Measurements from ENCODE around the gene NUTM2F.
"Not testable (repeated sequence)": the region's sequence is repeated elsewhere in the genome, so short reads cannot be mapped to it uniquely, and the experiment has no call there.

NUTM2F gene, protein sequence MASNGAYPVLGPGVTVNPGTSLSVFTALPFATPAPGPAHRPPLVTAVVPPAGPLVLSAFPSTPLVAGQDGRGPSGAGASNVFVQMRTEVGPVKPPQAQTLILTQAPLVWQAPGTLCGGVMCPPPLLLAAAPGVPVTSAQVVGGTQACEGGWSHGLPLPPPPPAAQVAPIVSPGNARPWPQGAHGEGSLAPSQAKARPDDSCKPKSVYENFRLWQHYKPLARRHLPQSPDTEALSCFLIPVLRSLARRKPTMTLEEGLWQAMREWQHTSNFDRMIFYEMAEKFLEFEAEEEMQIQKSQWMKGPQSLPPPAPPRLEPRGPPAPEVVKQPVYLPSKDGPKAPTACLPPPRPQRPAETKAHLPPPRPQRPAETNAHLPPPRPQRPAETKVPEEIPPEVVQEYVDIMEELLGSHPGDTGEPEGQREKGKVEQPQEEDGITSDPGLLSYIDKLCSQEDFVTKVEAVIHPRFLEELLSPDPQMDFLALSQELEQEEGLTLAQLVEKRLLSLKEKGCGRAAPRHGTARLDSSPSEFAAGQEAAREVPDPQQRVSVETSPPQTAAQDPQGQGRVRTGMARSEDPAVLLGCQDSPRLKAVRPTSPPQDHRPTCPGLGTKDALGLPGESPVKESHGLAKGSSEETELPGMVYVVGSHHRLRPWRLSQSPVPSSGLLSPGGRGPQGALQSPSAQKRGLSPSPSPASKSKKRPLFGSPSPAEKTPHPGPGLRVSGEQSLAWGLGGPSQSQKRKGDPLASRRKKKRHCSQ

DNA sequence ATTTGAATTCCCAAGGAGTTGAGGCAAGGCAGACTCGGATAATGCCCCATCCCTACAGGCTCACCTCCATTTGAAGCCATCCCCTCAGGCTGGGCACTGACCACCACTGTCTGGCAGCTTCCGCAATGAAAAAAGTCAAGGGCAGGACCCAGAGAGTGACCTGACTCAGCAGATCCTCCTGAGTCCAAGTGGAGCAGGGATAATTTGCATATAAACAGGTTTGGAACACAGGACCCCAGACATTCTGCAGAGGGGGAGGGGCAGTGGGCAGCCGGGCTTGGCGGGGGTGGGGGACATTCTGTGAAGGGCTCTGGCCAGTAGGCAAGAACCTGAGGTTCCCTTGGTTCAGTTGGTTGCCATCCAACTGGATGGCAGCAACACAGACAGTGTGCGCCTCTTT lies at the start of gene NUTM2F:
NUTM2F (minus strand) TSS at position 101 of the 400 bp plus-strand sequence; CDS start at position 80, 21 bp downstream.
- DNase-seq (ENCODE audit: low spot score) = not testable (repeated sequence)

DNA sequence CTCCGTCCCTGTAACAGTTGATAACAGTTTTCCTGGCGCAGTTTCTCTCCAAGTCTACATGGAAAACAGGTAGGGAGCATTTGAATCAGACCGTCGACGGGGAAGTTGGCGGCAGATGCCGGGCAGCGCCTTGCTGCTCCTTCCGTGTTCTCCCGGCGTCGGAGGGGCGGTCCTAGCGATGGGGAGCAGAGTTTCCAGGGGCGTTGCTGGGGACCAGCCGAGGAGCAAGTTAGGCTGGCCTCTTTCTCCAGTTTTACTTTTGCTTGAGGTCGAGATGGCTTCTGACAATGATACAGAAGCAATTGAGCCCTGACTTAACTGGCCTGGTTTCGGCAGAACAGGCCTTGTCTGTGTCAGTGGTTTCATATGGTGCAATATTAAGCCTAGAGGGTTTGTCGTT lies 46.8 kb upstream of the NUTM2F start:
- not testable (repeated sequence) for DNase-seq (ENCODE audit: low spot score)

DNA sequence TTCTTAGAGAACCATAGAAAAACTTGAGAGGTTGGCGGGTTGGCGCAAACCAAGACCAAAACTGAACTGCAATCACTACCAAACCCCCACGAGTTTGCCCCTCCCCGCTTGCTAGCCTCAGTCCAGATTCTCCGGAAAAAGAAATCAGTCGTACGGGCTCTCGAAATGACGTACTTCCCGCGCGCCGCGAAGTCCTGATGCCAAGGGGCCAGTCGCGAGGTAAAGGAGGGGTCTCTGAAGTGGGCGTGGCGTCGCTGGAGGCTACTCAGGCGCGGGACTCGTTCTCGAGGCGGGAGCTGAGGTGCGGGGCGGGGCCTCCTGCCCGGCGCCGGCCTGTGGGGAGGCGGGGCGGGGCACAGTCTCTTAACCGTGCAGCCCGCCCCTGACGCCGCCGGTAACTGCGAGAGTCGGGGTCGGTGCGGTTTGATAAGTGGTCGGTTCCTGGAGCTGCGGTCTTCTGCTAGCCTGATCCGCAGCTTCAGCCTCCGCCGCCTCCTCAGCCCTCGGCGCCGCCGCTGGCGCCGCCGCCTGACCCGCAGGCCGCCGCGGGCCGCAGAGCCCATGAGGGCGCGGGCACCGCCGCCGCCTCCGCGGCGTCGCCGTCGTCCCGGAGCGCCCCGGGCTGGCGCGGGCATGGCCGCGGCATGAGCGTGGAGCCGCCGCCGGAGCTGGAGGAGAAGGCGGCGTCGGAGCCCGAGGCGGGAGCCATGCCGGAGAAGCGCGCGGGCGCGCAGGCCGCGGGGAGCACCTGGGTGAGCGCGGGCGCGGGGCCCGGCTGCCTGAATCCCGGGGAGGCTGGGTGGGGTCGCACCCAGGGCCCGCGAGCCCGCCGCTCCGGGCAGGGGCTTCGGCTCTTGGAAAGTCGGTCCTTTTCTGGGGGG lies 46.0 kb upstream of the NUTM2F start:
- peak; percentile 62 for DNase-seq (ENCODE audit: low spot score)

DNA sequence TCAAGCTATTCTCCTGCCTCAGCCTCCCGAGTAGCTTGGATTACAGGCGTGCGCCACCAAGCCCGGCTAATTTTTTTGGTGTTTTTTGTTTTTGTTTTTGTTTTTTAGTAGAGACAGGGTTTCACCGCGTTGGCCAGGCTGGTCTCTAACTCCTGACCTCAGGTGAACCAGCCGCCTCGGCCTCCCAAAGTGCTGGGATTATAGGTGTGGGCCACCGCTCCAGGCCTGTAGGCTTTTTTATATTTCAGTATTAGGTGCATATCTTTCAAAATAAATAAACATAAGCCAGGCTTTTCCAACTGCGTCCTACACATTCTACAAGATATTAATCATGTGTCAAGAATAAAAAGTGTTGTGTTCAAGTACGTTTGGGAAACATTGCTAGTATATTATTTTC lies 45.3 kb upstream of the NUTM2F start:
- not testable (repeated sequence) for DNase-seq (ENCODE audit: low spot score)

DNA sequence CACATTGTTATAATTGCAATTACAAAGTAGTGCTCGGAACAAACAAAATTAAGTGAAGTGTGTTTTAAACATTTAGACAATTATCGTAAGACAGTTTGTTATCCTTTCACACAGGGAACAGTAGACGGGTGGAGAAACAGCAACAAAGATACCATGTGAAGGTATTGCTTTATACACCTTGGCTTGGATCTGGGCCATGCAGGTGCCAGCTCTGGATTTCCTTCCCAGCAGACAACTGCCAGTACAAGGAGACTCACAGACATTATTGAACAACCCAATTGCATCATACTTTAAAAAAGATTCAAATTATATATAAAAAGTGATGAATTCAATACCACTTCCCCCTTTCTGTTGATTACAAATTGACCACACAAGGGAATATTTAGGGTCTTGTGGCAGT lies 41.8 kb upstream of the NUTM2F start:
- DNase-seq (ENCODE audit: low spot score) = not testable (repeated sequence)

DNA sequence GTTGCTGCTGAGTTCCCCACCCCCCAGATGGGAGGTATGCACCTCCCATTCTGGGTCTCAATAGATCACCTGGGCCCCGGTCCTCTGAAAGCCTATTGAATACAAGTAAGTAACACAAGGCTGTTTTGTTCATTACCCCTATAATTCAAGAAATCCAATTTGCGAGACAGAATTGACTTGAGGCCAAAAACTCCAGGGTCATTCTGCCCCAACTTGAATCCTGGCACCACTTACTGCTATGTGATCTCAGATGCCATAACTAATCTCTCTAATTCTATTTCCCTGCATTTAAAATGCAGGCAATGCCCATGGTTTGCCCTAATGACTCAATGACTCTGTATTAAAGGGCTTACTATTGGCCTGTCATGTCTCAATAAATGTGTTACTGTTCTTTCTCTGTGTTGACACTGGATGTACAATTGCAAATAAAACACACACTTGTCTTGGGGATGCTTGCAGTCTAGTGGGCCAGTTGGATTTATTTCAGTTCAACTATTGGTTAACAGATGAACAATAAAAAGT lies 35.7 kb upstream of the NUTM2F start:
- DNase-seq (ENCODE audit: low spot score) = not testable (repeated sequence)

DNA sequence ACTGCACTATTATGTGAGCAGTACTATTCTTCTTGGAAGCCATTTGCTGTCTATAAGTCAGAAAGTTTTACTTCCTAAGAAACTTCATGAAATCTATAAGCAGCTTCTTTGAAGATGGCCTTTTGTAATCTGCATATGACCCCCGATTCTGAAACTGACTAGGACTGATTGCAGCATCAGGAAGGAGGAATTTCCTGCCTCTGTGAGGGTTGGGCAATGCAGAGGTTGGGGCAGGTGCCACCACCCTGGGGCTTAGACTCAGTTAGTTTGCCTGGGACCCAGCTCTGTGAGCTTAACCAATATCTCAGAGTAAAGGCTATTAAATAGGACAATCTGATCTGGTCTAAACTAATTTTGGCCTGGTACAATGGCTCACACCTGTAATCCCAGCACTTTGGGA lies 28.7 kb upstream of the NUTM2F start:
- not testable (repeated sequence) for DNase-seq (ENCODE audit: low spot score)

DNA sequence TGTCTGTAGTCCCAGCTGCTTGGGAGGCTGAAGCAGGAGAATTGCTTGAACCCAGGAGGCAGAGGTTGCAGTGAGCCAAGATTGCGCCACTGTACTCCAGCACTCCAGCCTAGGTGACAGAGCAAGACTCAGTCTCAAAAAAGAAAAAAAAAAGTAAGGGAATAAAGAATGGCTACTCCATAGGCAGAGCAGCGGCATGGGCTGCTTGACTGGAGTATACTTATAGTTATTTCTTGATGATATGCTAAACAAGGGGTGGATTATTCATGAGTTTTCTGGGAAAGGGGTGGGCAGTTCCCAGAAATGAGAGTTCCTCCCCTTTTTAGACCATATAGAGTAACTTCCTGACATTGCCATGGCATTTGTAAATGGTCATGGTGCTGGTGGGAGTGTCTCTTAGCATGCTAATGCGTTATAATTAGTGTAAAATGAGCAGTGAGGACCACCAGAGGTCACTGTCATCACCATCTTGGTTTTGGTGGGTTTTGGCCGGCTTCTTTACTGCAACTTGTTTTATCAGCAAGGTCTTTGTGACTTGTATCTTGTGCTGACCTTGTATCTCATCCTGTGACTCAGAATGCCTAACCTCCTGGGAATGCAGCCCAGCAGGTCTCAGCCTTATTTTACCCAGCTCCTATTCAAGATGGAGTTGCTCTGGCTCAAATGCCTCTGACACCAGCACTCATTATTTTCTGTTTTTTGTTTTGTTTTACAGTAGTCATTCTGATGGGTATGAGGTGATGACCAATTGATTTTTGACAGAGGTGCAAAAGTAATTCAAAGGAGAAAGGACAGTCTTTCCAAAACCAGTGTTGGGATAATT lies 23.7 kb upstream of the NUTM2F start:
- DNase-seq (ENCODE audit: low spot score) = not testable (repeated sequence)

DNA sequence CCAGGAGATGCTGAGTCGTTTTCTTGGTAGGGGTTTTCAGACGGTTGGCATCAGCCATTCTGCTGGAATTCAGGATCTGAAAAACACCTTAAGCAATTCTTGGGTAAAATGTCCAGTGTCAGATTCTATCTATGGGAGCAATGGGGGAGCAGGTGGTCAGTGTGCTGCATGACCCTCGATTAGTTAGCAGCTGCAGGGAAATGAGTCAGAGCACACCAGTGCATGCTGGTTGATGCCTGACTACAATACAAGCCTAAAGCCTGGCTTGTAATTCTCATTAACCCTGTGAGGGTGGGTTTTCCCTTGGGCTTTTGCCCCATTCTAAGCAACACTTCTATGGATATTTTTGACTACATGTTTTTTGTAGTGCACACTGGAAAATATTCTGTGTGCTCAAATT lies 20.3 kb upstream of the NUTM2F start:
- DNase-seq (ENCODE audit: low spot score) = not testable (repeated sequence)

DNA sequence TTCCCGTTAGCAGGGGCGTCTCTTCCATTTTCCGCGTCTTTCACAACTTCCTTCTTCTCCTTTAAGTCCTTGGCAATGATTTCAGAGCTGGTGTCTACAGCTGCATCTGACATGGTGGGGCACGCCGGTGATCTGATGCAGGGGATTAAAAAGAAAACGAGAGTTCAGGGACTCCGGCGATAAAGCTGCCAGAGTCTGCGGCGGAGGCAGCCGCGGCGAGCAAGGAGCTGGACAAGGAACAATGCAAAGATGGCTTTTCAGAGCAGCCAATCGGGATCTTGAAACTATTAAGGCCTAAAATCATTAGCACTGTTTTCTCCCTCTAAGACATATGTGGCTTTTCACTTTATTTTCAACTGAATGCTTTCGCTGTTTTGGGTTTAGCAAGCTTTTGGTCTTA lies 19.0 kb upstream of the NUTM2F start:
- DNase-seq (ENCODE audit: low spot score) = not testable (repeated sequence)

DNA sequence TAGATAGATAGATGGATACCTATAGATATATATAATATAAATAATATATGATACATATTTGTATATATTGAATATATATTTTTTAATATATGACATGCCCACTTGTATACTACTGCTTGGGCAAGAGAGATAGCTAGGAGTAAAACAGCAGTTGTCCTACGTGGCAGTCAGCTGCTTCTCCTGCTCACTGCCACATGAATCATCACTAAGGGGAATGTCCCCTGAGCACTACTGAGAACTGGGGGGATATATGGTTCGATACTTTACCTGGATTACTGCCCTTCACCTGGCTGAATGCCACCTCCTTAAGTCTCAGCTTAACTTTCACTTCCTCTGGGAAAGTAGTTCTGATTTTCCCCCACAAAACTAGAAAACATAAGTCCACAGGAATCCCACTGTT lies 13.3 kb upstream of the NUTM2F start:
- DNase-seq (ENCODE audit: low spot score) = not testable (repeated sequence)

DNA sequence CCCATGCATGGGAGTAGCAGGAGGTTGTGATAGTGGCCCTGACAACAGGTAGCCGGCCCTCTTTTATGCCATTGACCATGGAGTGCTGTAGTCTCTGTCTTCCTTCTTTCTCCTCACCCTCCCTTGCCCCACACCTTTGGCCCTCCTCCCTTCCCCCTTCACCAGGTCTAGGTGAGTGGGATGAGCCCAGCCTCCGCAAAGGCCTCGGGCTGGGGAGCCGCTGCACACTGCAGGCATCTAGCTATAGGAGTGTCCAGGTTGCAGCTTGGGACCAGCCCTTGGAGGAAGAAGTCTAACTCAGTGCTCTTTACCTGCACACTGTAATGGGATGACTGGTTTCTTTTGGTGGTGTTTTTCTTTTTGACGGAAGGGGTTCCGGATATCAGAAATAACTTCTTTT lies 12.3 kb upstream of the NUTM2F start:
- not testable (repeated sequence) for DNase-seq (ENCODE audit: low spot score)

DNA sequence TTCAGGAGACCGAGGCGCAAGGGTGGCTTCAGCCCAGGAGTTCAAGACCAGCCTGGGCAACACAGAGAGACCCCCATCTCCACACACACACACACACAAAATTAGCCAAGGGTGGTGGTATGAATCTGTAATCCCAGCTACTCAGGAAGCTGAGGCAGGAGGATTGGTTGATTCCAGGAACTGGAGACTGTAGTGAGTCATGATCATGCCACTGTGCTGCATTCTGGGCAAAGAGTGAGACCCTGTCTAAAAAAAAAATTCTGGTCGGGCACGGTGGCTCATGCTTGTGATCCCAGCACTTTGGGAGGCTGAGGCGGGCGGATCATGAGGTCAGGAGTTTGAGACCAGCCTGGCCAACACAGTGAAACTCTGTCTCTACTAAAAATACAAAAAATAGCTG lies 11.2 kb upstream of the NUTM2F start:
- not testable (repeated sequence) for DNase-seq (ENCODE audit: low spot score)

DNA sequence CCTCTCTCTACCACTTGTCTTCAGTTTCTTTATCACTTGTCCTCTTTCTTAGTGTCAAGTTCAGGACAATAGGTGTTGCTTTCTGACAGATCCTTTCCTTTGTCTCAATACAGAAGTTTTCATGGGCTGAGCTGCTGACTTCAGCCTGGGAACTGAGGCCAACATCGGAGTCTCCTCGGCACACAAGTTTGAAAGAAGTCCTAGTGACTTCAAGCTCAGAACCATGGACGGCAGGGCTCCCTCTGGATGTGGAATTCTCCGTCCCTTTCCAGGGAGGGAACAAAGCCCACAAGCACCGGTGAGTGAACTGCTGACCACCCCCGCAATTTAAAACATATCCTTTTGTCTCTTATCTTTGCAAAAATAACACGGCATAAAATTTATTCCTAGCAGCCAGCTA lies 10.3 kb upstream of the NUTM2F start:
- not testable (repeated sequence) for DNase-seq (ENCODE audit: low spot score)

DNA sequence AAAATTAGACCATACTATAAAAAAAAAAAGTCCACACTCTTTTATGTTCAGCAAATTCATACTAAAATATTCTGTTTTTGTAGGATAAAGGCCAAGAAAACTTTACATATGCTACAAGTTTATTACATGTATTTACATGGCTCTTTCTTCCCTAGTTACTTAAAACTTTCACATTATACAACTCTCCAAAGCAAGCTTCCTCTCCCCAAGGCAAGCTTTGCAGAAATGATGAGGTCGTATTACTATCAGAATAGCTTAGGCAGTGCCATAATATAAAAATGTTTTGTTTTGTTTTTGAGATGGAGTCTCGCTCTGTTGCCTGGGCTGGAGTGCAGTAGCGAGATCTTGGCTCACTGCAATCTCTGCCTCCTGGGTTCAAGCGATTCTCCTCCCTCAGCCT lies 8.0 kb upstream of the NUTM2F start:
- not testable (repeated sequence) for DNase-seq (ENCODE audit: low spot score)

DNA sequence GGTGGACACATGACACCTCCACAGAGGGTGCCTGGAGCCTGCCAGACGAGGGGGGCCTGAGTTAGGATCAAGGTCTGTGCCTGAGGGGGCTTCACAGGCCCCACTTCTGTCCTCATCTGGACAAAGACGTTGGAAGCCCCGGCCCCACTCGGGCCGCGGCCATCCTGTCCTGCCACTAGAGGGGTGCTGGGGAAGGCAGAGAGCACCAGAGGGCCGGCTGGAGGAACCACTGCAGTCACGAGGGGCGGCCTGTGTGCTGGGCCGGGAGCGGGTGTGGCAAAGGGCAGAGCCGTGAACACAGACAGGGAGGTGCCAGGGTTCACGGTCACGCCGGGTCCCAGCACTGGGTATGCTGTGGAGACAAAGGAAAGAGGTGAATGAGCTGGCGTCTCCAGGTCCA lies 2.9 kb downstream of the NUTM2F start:
- not testable (repeated sequence) for DNase-seq (ENCODE audit: low spot score)

DNA sequence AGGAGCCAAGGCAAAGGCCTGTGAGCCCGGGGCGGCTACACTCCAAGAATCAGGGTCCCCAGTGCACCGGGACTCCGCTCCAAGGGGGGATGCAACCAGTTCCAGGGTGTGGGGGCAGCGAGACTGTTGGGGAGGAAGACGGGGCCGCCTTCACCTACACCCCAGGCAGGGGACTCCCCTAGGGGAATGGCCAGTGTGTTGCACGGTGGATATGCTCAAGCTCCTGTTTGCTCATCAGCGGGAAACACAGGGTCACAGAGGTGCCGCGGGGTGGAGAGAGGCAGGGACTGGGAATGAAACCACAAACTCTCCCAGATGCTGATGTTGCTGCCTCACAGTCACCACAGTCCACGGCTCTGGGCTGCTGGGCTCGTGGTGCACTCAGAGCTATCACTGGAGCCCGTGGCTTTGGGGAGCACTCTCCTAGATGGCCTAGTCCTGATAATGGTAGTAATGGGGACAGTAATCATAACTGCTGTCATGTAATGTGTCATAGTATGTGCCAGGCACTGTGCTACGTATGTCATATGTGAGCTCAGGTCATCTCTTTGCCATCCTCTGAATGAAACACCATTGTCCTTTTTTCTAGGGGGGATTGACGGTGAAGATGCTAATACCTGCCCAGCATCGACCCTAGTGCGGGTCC lies 5.2 kb downstream of the NUTM2F start:
- not testable (repeated sequence) for DNase-seq (ENCODE audit: low spot score)

DNA sequence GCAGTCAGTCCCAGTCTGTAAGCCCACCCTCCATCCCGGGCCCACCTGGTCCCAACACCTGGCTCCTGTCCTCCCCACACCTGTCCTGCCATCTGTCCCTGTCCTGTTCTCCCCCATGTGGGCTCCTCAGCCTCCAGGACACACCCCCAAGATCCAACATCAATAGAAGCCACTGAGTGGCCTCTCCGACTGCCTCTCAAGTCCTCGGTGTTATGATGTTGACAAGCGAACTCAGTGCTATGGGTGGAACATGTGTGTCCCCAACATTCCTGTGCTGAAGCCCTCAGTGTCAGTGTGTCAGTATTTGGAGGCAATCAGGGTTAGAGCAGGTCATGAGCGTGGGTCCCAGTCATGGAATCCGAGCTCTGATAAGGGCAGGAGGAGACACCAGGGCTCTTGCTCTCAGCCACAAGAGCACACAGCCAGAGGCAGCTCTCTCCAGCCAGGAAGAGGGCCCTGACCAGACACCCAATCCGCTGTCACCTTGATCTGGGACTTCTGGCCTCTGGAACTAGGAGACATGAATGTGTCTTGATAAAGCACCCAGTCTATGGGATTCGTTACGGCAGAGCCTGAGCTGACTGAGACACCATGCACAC lies 6.0 kb downstream of the NUTM2F start:
- DNase-seq (ENCODE audit: low spot score) = not testable (repeated sequence)

DNA sequence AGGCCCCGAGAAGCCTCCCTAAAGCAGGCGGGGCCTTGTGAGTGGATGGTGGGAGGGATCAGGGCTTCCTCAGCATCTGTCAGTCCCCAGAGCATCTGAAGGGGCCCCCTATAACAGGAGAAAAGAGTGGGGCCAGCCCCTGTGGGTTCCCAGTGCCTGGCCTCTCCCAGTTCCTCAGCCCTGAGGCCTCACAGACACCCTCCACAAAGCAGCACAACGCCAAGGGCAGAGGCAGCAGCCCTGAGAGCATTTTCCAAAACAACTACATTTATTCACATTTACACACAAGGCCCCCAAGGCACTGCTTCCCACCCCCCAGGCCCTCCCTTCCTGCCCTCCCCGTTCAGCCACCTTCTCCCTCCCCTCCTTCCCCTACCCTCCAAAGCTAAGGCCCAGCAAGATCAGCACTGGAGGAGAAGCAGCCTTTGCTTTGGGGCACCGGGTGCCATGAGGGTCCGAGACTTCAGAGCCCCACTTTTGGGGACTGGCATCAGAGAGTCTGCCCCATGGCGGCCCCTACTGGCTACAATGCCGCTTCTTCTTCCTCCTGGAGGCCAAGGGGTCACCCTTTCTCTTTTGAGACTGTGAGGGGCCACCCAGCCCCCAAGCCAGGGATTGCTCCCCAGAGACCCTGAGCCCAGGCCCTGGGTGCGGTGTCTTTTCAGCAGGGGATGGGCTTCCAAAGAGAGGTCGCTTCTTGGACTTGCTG lies 10.3 kb downstream of the NUTM2F start:
- DNase-seq (ENCODE audit: low spot score) = not testable (repeated sequence)

Measured in kidney capillary endothelial cell (primary cell).